ENCODE measurements around the gene CABYR. TPM values are rescaled to one million over a fixed set of nuclear protein-coding genes. Genes with fewer than 3 reads are reported as not detected.

The CABYR gene
- total RNA-seq, 1 donor from 2014 or later, result 11.0 TPM

DNA sequence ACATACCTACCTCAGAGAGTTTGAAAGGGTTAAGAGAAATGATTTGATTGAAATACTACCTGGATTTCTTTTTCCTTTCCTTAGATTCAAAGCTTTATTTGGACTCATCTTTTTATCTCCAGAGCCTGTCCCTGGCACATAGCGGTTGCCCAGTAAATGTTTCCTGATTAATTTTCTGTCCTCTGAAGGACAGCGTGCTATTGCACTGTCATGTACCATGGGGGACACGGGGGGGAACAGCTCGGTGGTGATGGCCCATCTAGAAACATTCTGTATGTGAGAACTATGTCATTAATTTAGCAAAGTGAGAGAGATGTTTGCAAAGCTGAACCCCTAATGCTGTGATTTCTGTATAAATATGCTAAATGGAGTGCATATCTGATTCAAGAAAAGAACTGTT is 26.4 kb upstream of the CABYR start:
- H3K4me3 Mint-ChIP-seq, result no peak overlapping the region
- TF ChIP-seq, protein P1, sequence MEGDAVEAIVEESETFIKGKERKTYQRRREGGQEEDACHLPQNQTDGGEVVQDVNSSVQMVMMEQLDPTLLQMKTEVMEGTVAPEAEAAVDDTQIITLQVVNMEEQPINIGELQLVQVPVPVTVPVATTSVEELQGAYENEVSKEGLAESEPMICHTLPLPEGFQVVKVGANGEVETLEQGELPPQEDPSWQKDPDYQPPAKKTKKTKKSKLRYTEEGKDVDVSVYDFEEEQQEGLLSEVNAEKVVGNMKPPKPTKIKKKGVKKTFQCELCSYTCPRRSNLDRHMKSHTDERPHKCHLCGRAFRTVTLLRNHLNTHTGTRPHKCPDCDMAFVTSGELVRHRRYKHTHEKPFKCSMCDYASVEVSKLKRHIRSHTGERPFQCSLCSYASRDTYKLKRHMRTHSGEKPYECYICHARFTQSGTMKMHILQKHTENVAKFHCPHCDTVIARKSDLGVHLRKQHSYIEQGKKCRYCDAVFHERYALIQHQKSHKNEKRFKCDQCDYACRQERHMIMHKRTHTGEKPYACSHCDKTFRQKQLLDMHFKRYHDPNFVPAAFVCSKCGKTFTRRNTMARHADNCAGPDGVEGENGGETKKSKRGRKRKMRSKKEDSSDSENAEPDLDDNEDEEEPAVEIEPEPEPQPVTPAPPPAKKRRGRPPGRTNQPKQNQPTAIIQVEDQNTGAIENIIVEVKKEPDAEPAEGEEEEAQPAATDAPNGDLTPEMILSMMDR (conservative IDR thresholded peaks at IDR 0.05), result no peak
- no peaks in the 10 kb centered on the region for H3K27me3 Mint-ChIP-seq (ENCODE audit: low read depth)
- H3K4me1 Mint-ChIP-seq, result peaks cover 13% of the 10 kb centered on the region
- peak overlapping the region; percentile 50 for H3K27ac Mint-ChIP-seq (ENCODE audit: unreplicated experiment)
- H3K36me3 Mint-ChIP-seq (ENCODE audit: low read depth), result peaks cover 4% of the 10 kb centered on the region
- H3K9me3 Mint-ChIP-seq, result no peaks in the 10 kb centered on the region
- no peak for DNase-seq (ENCODE audit: low read depth, low spot score)

DNA sequence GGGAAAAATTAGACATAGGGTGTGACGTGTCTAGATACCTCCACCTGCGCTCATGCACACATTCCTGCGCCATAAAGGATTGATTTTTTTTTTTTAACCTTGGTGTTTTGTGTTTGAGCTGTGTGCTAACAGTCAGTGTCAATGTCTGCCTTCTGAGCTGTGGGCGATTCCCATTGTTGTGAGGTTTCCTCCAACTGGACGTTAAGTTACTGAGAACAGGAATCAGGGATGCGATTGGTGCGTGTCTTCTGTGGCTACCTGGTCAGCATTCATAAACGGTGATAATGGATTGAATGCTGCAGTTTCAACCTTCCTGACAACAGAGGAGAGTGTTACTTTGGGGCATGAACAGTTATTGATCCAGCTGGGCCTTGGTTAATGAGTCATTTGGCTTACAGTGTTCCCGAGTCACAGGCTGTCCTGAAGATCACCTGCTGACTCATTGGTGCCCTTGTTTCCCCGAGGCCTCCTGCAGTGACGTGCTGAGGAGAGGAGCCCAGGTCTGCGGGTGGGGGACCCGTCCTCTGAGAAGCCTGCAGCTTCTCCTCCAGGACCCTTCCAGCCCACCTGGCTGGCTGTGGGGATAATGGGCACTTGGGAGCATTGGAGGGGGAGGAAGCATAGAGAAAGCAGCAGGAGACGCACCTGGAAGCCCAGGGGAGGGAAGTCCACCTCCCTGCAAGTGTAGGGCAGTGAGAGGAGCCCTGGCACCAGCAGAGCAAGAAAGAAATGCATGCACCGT is 25.8 kb upstream of the CABYR start:
- TF ChIP-seq, protein P1 (conservative IDR thresholded peaks at IDR 0.05), result no peak
- Mint-ChIP-seq H3K4me3 (no peak overlapping the region), H3K27ac (ENCODE audit: unreplicated experiment) (peak overlapping the region; percentile 84), H3K9me3 (no peaks in the 10 kb centered on the region), H3K36me3 (ENCODE audit: low read depth) (peaks cover 3% of the 10 kb centered on the region), H3K27me3 (ENCODE audit: low read depth) (no peaks in the 10 kb centered on the region), H3K4me1 (peaks cover 7% of the 10 kb centered on the region)
- no peak for DNase-seq (ENCODE audit: low read depth, low spot score)

DNA sequence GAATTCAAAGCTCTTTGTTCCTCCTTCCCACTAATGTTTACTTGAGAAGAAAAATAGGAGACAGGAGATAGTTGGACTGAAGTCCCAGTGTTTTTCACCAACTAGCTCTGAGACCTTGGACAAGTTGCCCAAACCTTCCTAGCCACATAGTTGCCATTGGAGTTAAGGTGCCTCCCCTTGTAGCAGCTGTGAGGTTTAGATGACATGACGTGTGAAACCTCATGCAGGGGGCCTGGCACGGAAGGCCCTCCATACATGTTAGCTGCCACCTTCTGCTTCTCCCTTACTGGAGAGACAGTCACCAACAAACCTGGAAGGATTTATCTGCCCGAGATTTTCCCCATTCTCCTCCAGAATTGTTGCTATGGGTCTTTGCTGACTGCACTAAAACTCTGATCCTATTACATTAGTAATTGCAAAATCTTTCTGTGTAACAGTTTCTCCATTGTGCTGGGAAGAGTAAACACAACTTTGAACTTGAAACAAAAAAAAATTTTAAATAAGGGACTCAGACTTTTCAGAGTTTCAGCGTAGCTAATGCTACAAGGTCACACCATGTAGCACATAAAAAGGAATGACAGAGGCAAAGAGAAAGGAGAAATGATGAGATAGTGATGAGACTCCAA is 23.8 kb upstream of the CABYR start:
- peaks cover 3% of the 10 kb centered on the region for H3K36me3 Mint-ChIP-seq (ENCODE audit: low read depth)
- no peaks in the 10 kb centered on the region for H3K27me3 Mint-ChIP-seq (ENCODE audit: low read depth)
- H3K9me3 Mint-ChIP-seq, result no peaks in the 10 kb centered on the region
- H3K4me3 Mint-ChIP-seq, result no peak overlapping the region
- H3K4me1 Mint-ChIP-seq, result no peaks in the 10 kb centered on the region
- no peak overlapping the region for H3K27ac Mint-ChIP-seq (ENCODE audit: unreplicated experiment)
- TF ChIP-seq, protein P1 (conservative IDR thresholded peaks at IDR 0.05), result no peak
- DNase-seq (ENCODE audit: low read depth, low spot score), result no peak

DNA sequence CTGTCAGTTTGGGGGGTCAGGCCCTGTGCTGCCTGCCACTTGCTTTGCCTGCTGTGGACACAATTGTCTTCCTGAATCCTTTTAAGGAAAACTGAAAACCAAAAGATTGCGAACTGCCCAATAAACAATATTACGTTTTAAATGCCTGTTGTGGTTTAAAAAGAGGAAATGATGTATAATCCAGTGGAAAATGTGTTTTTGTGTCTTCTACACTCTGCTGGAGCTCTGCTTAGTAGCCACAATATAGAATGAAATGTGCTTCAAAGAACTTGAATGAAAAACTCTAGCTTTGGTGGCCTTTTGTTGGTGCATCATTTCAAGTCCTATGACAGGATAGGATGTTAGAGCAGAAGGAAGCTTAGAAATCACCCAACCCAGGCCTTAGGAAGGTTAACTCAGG is 23.2 kb upstream of the CABYR start:
- H3K27ac Mint-ChIP-seq (ENCODE audit: unreplicated experiment), result no peak overlapping the region
- no peaks in the 10 kb centered on the region for H3K27me3 Mint-ChIP-seq (ENCODE audit: low read depth)
- H3K36me3 Mint-ChIP-seq (ENCODE audit: low read depth), result peaks cover 5% of the 10 kb centered on the region
- no peaks in the 10 kb centered on the region for H3K9me3 Mint-ChIP-seq
- DNase-seq (ENCODE audit: low read depth, low spot score), result no peak
- TF ChIP-seq, protein P1 (conservative IDR thresholded peaks at IDR 0.05), result no peak
- H3K4me3 Mint-ChIP-seq, result no peak overlapping the region
- no peaks in the 10 kb centered on the region for H3K4me1 Mint-ChIP-seq

DNA sequence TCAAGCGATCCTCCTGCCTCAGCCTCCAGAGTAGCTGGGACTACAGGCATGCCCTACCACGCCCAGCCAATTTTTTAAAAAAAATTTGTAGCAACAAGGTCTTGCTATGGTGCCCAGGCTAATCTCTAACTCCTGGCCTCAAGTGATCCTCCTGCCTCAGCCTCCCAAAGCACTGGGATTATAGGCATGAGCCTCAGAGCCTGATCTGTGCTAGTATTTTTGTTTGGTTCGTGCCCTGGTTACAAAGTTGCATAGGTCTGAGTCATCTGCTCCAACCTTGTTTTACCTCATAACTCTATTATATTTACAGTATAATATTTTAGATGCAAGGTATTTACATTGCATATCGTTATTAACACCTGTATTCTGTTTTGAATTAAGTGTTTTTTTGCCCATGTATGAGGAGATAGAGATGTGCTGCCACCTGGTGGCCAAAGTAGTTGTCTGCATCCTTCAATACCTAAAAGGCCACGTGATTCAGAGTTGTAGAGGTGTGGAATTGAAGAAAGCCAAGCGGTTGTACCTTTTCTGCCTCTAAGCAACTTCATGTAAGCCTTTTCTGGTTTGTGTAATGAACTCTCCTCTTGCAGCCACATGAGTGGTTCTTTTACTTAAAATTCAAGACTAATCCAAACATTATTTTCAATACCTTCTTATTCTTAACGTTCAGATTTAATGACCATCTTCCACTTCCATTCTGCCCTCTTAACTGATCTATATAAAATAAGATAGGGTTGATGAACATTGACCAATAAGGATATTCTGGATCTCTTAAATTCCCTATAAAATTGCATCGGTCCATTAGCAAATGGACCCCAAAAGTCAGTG is 19.9 kb upstream of the CABYR start:
- Mint-ChIP-seq H3K4me3 (no peak overlapping the region), H3K27ac (ENCODE audit: unreplicated experiment) (no peak overlapping the region), H3K4me1 (no peaks in the 10 kb centered on the region), H3K27me3 (ENCODE audit: low read depth) (no peaks in the 10 kb centered on the region), H3K9me3 (peaks cover 2% of the 10 kb centered on the region), H3K36me3 (ENCODE audit: low read depth) (peaks cover 9% of the 10 kb centered on the region)
- peak; percentile 67 for DNase-seq (ENCODE audit: low read depth, low spot score)
- TF ChIP-seq, protein P1 (conservative IDR thresholded peaks at IDR 0.05), result peak; percentile 97

All from neural crest cell (in vitro differentiated cells).